Parathyroid adenoma (tissue), 2 donors: Measurements from ENCODE around the gene KMT5B.

Source experiments
- H2AFZ ChIP-seq: fragments of 300-600 bp; sonication (generic); one replicate; pipeline ENCODE4 v1.7.0; 2017; ENCODE audit warnings: antibody characterized with exemption, mild to moderate bottlenecking
- H3K27ac ChIP-seq: fragments of 300-600 bp; sonication (generic); one replicate; pipeline ENCODE4 v1.7.0; 2017
- H3K27me3 ChIP-seq: fragments of 300-600 bp; sonication (generic); one replicate; pipeline ENCODE4 v1.7.0; 2017; ENCODE audit warnings: low read length; ENCODE audit not compliant: control insufficient read depth, insufficient read depth
- H3K36me3 ChIP-seq: fragments of 300-600 bp; sonication (generic); one replicate; pipeline ENCODE4 v1.7.0; 2017; ENCODE audit warnings: low read length; ENCODE audit not compliant: control insufficient read depth, insufficient read depth
- H3K4me1 ChIP-seq: fragments of 300-600 bp; sonication (generic); one replicate; pipeline ENCODE4 v1.7.0; 2017; ENCODE audit warnings: control low read depth
- H3K4me2 ChIP-seq: fragments of 300-600 bp; sonication (generic); one replicate; pipeline ENCODE4 v1.7.0; 2017; ENCODE audit warnings: low read length
- H3K4me3 ChIP-seq: fragments of 300-600 bp; sonication (generic); one replicate; pipeline ENCODE4 v1.7.0; 2017; ENCODE audit warnings: low read depth, low read length
- H3K79me2 ChIP-seq: fragments of 300-600 bp; sonication (generic); one replicate; pipeline ENCODE4 v1.7.0; 2017; ENCODE audit warnings: control low read depth
- H3K9ac ChIP-seq: fragments of 300-600 bp; sonication (generic); one replicate; pipeline ENCODE4 v1.7.0; 2017; ENCODE audit warnings: mild to moderate bottlenecking
- H3K9me3 ChIP-seq: fragments of 300-600 bp; sonication (generic); one replicate; pipeline ENCODE4 v1.7.0; 2017; ENCODE audit warnings: low read length; ENCODE audit not compliant: control insufficient read depth
- TF ChIP-seq, protein P1 (sequence below): fragments of 300-600 bp; sonication (generic); IDR thresholded peaks from one replicate; pipeline ENCODE4 v1.7.0; 2017; ENCODE audit warnings: antibody characterized with exemption, mild to moderate bottlenecking
- donor health status: primary hyperparathyroidism.

KMT5B gene

DNA sequence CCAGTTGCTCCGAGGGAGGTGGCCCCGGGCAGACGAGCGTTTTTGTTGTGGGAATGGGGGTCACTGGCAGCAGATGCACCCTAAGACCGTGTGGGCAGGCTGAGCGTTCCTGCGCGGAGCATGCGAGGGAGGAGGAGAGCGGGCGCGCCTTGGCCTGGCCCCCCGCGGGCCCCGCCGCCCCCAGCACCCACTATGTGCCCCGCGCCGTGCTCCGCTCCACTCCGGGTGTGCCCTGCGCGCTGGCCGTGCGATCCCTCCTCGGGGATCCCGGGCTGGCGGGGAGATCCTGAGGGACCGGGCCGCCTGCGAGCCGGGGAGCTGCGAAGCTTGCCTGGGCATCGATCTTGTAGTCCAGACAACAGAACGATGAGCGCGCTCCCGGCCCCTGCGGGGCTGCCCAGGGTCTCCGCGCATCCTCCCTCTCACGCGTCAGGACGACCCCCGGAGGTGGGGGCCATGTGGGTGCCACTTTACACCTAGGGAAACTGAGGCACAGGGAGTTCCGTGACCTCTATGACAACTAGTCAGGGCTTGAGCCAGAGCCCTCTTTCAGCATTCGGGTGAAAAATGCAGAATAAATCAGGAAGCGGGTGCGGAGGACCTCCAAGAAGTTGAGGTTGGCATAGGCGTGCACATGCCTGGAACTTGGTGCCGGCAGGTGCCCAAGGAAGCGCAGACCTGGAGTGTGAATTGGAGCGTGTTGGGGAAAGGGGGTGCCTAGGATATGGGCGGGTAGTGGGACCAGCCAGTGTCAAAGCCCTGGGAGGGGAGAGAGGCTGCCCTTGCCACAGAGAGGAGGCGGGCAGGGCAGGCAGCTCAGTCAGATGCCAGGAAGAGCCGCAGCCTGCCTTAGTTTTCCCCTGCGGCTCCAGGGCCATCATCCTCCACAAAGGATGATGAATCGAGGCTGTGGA lies 1.3 kb upstream of the KMT5B start:
- peaks cover 6% of the 10 kb centered on the region for H3K79me2 ChIP-seq
- TF ChIP-seq, protein P1, sequence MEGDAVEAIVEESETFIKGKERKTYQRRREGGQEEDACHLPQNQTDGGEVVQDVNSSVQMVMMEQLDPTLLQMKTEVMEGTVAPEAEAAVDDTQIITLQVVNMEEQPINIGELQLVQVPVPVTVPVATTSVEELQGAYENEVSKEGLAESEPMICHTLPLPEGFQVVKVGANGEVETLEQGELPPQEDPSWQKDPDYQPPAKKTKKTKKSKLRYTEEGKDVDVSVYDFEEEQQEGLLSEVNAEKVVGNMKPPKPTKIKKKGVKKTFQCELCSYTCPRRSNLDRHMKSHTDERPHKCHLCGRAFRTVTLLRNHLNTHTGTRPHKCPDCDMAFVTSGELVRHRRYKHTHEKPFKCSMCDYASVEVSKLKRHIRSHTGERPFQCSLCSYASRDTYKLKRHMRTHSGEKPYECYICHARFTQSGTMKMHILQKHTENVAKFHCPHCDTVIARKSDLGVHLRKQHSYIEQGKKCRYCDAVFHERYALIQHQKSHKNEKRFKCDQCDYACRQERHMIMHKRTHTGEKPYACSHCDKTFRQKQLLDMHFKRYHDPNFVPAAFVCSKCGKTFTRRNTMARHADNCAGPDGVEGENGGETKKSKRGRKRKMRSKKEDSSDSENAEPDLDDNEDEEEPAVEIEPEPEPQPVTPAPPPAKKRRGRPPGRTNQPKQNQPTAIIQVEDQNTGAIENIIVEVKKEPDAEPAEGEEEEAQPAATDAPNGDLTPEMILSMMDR: no peak
- H2AFZ ChIP-seq: peak overlapping the region; percentile 99
- no peaks in the 10 kb centered on the region for H3K27me3 ChIP-seq
- peak overlapping the region; percentile 92 for H3K4me2 ChIP-seq
- H3K9me3 ChIP-seq: no peaks in the 10 kb centered on the region
- peak overlapping the region; percentile 95 for H3K27ac ChIP-seq
- H3K4me1 ChIP-seq: peaks cover 2% of the 10 kb centered on the region
- peak overlapping the region; percentile 94 for H3K9ac ChIP-seq
- H3K36me3 ChIP-seq: no peaks in the 10 kb centered on the region
- peak overlapping the region; percentile 77 for H3K4me3 ChIP-seq

GRCh38 chr11:68213555-68214172 lies 568 bp upstream of the KMT5B start:
- Histone ChIP-seq H3K9ac (peak overlapping the region; percentile 94), H3K4me3 (peak overlapping the region; percentile 77), H3K4me1 (peaks cover 5% of the 10 kb centered on the region)

GRCh38 chr11:68212421-68213134 lies 518 bp downstream of the KMT5B start:
- Histone ChIP-seq H3K9ac (peak overlapping the region; percentile 8), H3K4me1 (peaks cover 5% of the 10 kb centered on the region), H3K4me2 (peak overlapping the region; percentile 65), H3K27me3 (no peaks in the 10 kb centered on the region), H3K79me2 (peaks cover 19% of the 10 kb centered on the region), H3K9me3 (no peaks in the 10 kb centered on the region), H2AFZ (peak overlapping the region; percentile 76), H3K4me3 (peak overlapping the region; percentile 77), H3K27ac (peak overlapping the region; percentile 95), H3K36me3 (no peaks in the 10 kb centered on the region)
- TF ChIP-seq, protein P1: peak; percentile 7

More at GRCh38 chr11:68213555-68214172, 568 bp upstream of the KMT5B start:
- peaks cover 10% of the 10 kb centered on the region for H3K79me2 ChIP-seq
- H3K4me2 ChIP-seq: peak overlapping the region; percentile 92
- H3K27ac ChIP-seq: peak overlapping the region; percentile 95
- H2AFZ ChIP-seq: peak overlapping the region; percentile 99
- no peaks in the 10 kb centered on the region for H3K9me3 ChIP-seq
- H3K27me3 ChIP-seq: no peaks in the 10 kb centered on the region
- TF ChIP-seq, protein P1: no peak
- H3K36me3 ChIP-seq: no peaks in the 10 kb centered on the region

DNA sequence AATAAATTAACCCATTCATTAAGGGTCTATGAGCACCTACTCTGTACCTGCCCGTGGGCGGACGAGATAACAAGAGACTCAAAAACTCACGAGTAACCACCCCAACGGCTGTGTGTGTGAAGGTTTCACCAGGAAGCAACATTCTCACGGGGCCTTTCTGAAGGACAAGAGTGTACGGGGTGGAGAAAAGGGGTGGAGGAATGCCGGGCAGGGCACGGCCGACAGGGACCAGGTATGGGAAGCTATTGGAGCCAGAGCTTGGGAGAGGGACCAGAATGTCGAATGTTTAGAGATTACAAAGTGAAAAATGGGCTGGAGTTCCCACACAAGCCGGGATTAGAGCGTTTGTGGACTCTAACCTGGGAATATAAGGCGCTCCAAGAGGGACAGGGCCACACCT lies 1.6 kb downstream of the KMT5B start:
- Histone ChIP-seq H3K36me3 (no peaks in the 10 kb centered on the region), H3K4me3 (peak overlapping the region; percentile 77), H3K9me3 (no peaks in the 10 kb centered on the region), H3K4me1 (peaks cover 5% of the 10 kb centered on the region), H3K9ac (no peak overlapping the region), H3K27me3 (no peaks in the 10 kb centered on the region), H2AFZ (no peak overlapping the region), H3K79me2 (peaks cover 24% of the 10 kb centered on the region), H3K4me2 (peak overlapping the region; percentile 65), H3K27ac (no peak overlapping the region)
- TF ChIP-seq, protein P1: no peak
